GM18873 (cell line): Measurements from ENCODE around the gene LARP4B.

Experiments
- ATAC-seq: cut with Tn5 transposase; IDR thresholded peaks from one replicate; pipeline ENCODE4 v1.9.1; 2021; ENCODE audit warnings: mild to moderate bottlenecking, moderate library complexity, moderate number of reproducible peaks; ENCODE audit not compliant: unreplicated experiment, low FRiP score

LARP4B gene

GRCh38 chr10:791639-792038, 139.9 kb downstream of the LARP4B start:
- no peak for ATAC-seq

- ATAC-seq = no peak
Measured at GRCh38 chr10:790821-791551, 140.5 kb downstream of the LARP4B start.

- ATAC-seq = no peak
Measured at GRCh38 chr10:789831-790701, 141.4 kb downstream of the LARP4B start.

GRCh38 chr10:788796-789748, 142.4 kb downstream of the LARP4B start:
- ATAC-seq = no peak

- no peak for ATAC-seq
Measured at GRCh38 chr10:787933-788651, 143.4 kb downstream of the LARP4B start.

GRCh38 chr10:786633-787474, 144.7 kb downstream of the LARP4B start:
- ATAC-seq = no peak

GRCh38 chr10:785861-786214, 145.7 kb downstream of the LARP4B start:
- no peak for ATAC-seq

- no peak for ATAC-seq
Measured at GRCh38 chr10:785089-785860, 146.2 kb downstream of the LARP4B start.

- no peak for ATAC-seq
Measured at GRCh38 chr10:784403-785088, 147.0 kb downstream of the LARP4B start.

GRCh38 chr10:782751-783648, 148.5 kb downstream of the LARP4B start:
- ATAC-seq = no peak

GRCh38 chr10:780536-781524, 150.7 kb downstream of the LARP4B start:
- no peak for ATAC-seq

GRCh38 chr10:778626-779330, 152.7 kb downstream of the LARP4B start:
- ATAC-seq = no peak

GRCh38 chr10:777913-778479, 153.5 kb downstream of the LARP4B start:
- no peak for ATAC-seq

- no peak for ATAC-seq
Measured at GRCh38 chr10:776772-777171, 154.7 kb downstream of the LARP4B start.
